ENCODE measurements around the gene CTNNB1.

CTNNB1 gene

DNA sequence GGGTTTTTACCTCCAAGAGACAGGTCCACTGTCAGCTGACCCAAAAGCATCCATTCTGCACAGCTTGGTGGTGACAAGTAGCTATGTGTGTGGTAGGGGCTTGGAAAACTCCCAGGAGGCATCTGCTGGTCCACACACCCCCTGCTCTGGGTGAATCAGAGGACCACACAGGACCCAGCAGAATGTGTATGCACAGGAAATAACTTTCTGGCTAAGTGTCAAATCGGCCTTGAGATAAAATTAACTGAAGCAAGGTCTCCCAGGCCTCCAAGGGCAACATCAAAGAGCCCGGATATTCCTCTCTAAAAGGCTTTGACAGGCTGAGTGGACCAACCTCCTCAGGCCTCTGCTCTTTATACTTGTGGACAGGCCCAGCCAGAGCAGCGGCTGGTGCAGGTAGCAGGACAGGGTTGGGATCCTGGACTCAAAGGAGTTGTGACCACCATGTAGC is 66.5 kb downstream of the CTNNB1 start:
- TF ChIP-seq MAX (IDR thresholded peaks at IDR 0.05; ENCODE audit: low read depth, low read length) (no peak), MYC (IDR thresholded peaks at IDR 0.05; ENCODE audit: low read depth, low read length) (no peak), CTCF (IDR thresholded peaks at IDR 0.05; ENCODE audit: low read depth, low read length) (no peak), POLR2A (IDR thresholded peaks at IDR 0.05; ENCODE audit: extremely low read depth, insufficient read length) (no peak)
- DNase-seq (ENCODE audit: low read depth): no peak
- H3K4me3 ChIP-seq (ENCODE audit: low read depth, low read length): no peak overlapping the region

DNA sequence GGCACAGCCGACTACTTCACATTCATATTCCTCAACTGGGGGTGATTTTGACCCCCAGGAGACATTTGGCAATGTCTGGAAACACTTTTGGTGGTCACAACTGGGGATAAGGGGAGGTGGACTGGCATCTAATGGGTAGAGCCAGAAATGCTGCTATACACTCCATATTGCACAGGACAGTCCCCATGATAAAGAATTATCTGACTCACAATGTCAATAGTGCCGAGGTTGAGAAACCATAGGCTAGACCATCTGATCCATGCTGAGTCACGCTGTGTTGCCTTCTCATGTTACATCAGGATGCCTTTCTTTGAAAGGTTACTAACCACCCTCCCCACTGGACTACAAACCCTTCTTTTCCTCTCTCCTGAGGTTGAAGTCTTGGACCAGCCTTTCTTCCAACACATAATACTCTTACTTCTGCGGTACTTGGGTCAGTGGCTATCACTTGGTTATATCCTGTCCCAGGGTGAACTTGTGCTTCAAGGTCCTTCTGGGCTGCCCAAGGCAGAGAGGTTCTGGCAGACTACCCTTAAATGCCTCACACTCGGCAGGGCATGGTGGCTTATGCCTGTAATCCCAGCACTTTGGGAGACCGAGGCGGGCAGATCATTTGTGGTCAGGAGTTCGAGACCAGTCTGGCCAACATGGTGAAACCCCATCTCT is 68.8 kb downstream of the CTNNB1 start:
- DNase-seq (ENCODE audit: low read depth): peak; percentile 59
- H3K4me3 ChIP-seq (ENCODE audit: low read depth, low read length): no peak overlapping the region
- TF ChIP-seq POLR2A (IDR thresholded peaks at IDR 0.05; ENCODE audit: extremely low read depth, insufficient read length) (no peak), CTCF (IDR thresholded peaks at IDR 0.05; ENCODE audit: low read depth, low read length) (no peak), MAX (IDR thresholded peaks at IDR 0.05; ENCODE audit: low read depth, low read length) (no peak; the same call in 1 of the 2 replicates), MYC (IDR thresholded peaks at IDR 0.05; ENCODE audit: low read depth, low read length) (no peak)

DNA sequence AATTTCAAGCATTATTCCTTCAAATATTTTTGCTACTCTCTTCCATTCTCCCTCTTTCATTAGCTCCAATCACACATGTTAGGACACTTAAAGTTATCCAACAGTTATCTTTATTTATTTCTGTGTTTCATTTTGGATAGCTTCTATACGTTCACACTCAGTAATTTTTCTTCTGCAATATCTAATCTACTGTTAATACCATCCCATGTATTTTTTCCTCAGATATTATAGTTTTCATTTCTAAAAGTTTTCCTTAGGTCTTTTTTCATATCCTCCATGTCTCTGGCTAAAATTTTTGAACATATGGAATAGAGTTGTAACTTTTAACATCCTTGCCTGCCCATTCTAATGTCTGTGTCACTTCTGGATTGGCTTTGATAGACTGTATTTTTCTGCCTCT is 73.4 kb downstream of the CTNNB1 start:
- TF ChIP-seq MAX (IDR thresholded peaks at IDR 0.05; ENCODE audit: low read depth, low read length) (no peak), POLR2A (IDR thresholded peaks at IDR 0.05; ENCODE audit: extremely low read depth, insufficient read length) (no peak), MYC (IDR thresholded peaks at IDR 0.05; ENCODE audit: low read depth, low read length) (no peak), CTCF (IDR thresholded peaks at IDR 0.05; ENCODE audit: low read depth, low read length) (no peak)
- no peak overlapping the region for H3K4me3 ChIP-seq (ENCODE audit: low read depth, low read length)
- no peak for DNase-seq (ENCODE audit: low read depth)

GRCh38 chr3:41274944-41275668 is 75.8 kb downstream of the CTNNB1 start:
- TF ChIP-seq POLR2A (IDR thresholded peaks at IDR 0.05; ENCODE audit: extremely low read depth, insufficient read length) (no peak), CTCF (IDR thresholded peaks at IDR 0.05; ENCODE audit: low read depth, low read length) (no peak), MAX (IDR thresholded peaks at IDR 0.05; ENCODE audit: low read depth, low read length) (no peak), MYC (IDR thresholded peaks at IDR 0.05; ENCODE audit: low read depth, low read length) (no peak)
- no peak for DNase-seq (ENCODE audit: low read depth)
- no peak overlapping the region for H3K4me3 ChIP-seq (ENCODE audit: low read depth, low read length)

- DNase-seq (ENCODE audit: low read depth): no peak
- no peak overlapping the region for H3K4me3 ChIP-seq (ENCODE audit: low read depth, low read length)
- TF ChIP-seq POLR2A (IDR thresholded peaks at IDR 0.05; ENCODE audit: extremely low read depth, insufficient read length) (no peak), MYC (IDR thresholded peaks at IDR 0.05; ENCODE audit: low read depth, low read length) (no peak), CTCF (IDR thresholded peaks at IDR 0.05; ENCODE audit: low read depth, low read length) (no peak), MAX (IDR thresholded peaks at IDR 0.05; ENCODE audit: low read depth, low read length) (no peak)
Measured at GRCh38 chr3:41276191-41276590, 76.9 kb downstream of the CTNNB1 start.
